Measurements from ENCODE around the gene PCCA. TPM values are rescaled to one million over a fixed set of nuclear protein-coding genes. Genes with fewer than 3 reads are reported as not detected.

Gene PCCA
- total RNA-seq, 2 donors from 2014 or later = 52.7 to 66.4 TPM

DNA sequence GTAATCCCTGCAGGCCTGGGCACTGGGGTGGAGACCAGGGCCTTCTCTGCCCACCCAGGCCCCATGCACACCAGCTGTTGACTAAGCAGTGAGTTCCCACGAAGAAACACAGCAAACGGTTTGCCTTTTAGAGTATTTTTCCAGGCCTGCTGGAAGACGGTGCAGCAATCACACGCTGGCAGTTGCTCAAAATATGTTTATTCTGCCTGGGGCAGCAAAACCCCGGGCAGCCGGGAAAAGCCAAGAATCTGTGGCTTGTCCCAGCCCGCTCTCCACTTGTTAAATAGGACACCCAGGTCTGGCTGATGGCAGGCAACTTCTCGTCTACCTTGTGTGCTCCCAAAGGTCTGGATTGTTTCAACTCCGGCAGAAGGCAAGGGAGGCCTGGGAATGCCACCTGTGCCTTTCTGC is 458.9 kb downstream of the PCCA start:
- Histone ChIP-seq H3K4me3 (no peak overlapping the region), H3K36me3 (no peaks in the 10 kb centered on the region), H3K9me3 (no peaks in the 10 kb centered on the region), H3K4me1 (replicated peaks) (peaks cover 10% of the 10 kb centered on the region), H3K27me3 (replicated peaks; ENCODE audit: insufficient read depth) (no peaks in the 10 kb centered on the region), H3K27ac (peak overlapping the region; percentile 63 to 74)
- intact Hi-C loops (cut with DNase I) = no loop called here
- 17% methylated on average over 9 of the region's 9 CpGs for WGBS
- DNase-seq (ENCODE audit: low spot score) = peak; percentile 86
- TF ChIP-seq POLR2A (IDR thresholded peaks at IDR 0.05) (no peak), POLR2AphosphoS5 (IDR thresholded peaks at IDR 0.05) (peak; percentile 84)
- TF ChIP-seq, protein P1, sequence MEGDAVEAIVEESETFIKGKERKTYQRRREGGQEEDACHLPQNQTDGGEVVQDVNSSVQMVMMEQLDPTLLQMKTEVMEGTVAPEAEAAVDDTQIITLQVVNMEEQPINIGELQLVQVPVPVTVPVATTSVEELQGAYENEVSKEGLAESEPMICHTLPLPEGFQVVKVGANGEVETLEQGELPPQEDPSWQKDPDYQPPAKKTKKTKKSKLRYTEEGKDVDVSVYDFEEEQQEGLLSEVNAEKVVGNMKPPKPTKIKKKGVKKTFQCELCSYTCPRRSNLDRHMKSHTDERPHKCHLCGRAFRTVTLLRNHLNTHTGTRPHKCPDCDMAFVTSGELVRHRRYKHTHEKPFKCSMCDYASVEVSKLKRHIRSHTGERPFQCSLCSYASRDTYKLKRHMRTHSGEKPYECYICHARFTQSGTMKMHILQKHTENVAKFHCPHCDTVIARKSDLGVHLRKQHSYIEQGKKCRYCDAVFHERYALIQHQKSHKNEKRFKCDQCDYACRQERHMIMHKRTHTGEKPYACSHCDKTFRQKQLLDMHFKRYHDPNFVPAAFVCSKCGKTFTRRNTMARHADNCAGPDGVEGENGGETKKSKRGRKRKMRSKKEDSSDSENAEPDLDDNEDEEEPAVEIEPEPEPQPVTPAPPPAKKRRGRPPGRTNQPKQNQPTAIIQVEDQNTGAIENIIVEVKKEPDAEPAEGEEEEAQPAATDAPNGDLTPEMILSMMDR (IDR thresholded peaks at IDR 0.05) = no peak

- H3K27me3 ChIP-seq (replicated peaks; ENCODE audit: insufficient read depth) = no peaks in the 10 kb centered on the region
- H3K9me3 ChIP-seq = no peaks in the 10 kb centered on the region
- no peak for TF ChIP-seq POLR2A (IDR thresholded peaks at IDR 0.05)
- no peak for TF ChIP-seq POLR2AphosphoS5 (IDR thresholded peaks at IDR 0.05)
- TF ChIP-seq, protein P1 (IDR thresholded peaks at IDR 0.05) = no peak
- WGBS = 80% methylated on average over 9 of the region's 9 CpGs
- H3K27ac ChIP-seq = peak overlapping the region in 1 of 2 donors; percentile 74
- peaks cover 10% of the 10 kb centered on the region for H3K4me1 ChIP-seq (replicated peaks)
- H3K4me3 ChIP-seq = no peak overlapping the region
- H3K36me3 ChIP-seq = no peaks in the 10 kb centered on the region
- intact Hi-C loops (cut with DNase I) = no loop called here
- DNase-seq (ENCODE audit: low spot score) = no peak
These were observed 460.4 kb downstream of the PCCA start for GRCh38 chr13:100549316-100549715.

GRCh38 chr13:100552755-100553154 is 463.9 kb downstream of the PCCA start:
- H3K9me3 ChIP-seq = no peaks in the 10 kb centered on the region
- intact Hi-C loops (cut with DNase I) = no loop called here
- H3K4me3 ChIP-seq = no peak overlapping the region
- no peak overlapping the region for H3K27ac ChIP-seq
- no peaks in the 10 kb centered on the region for H3K27me3 ChIP-seq (replicated peaks; ENCODE audit: insufficient read depth)
- no peaks in the 10 kb centered on the region for H3K4me1 ChIP-seq (replicated peaks)
- TF ChIP-seq POLR2A (IDR thresholded peaks at IDR 0.05) = no peak
- TF ChIP-seq POLR2AphosphoS5 (IDR thresholded peaks at IDR 0.05) = no peak
- TF ChIP-seq, protein P1 (IDR thresholded peaks at IDR 0.05) = no peak
- no peak for DNase-seq (ENCODE audit: low spot score)
- 93% methylated on average over 11 of the region's 11 CpGs for WGBS
- no peaks in the 10 kb centered on the region for H3K36me3 ChIP-seq

DNA sequence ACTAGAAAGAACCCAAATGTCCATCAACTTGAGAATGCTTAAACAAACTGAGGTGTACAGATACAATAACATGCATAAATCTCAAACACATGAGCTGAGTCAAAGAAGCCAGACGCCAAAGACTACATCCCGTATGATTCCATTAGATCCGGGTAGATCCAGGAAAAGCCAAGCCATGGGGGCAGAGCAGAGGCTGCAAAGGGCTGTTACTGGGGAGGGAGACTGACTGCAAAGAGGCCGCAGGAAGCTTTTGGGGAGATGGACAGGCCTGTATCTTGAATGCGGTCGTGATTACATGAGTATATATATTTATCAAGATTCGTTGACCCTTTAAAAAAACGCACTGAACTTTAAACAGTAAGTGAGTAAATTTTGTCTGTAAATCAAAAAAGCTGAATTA is 471.0 kb downstream of the PCCA start:
- no peaks in the 10 kb centered on the region for H3K27me3 ChIP-seq (replicated peaks; ENCODE audit: insufficient read depth)
- H3K36me3 ChIP-seq = no peaks in the 10 kb centered on the region
- intact Hi-C loops (cut with DNase I) = no loop called here
- TF ChIP-seq, protein P1 (IDR thresholded peaks at IDR 0.05) = no peak
- TF ChIP-seq POLR2AphosphoS5 (IDR thresholded peaks at IDR 0.05) (no peak), POLR2A (IDR thresholded peaks at IDR 0.05) (no peak)
- H3K27ac ChIP-seq = peak overlapping the region in 1 of 2 donors; percentile 38
- DNase-seq (ENCODE audit: low spot score) = no peak
- no peak overlapping the region for H3K4me3 ChIP-seq
- 89% methylated on average over 8 of the region's 8 CpGs for WGBS
- no peaks in the 10 kb centered on the region for H3K9me3 ChIP-seq
- H3K4me1 ChIP-seq (replicated peaks) = no peaks in the 10 kb centered on the region

GRCh38 chr13:100560498-100561157 is 471.7 kb downstream of the PCCA start:
- 76% methylated on average over 15 of the region's 15 CpGs for WGBS
- no peaks in the 10 kb centered on the region for H3K27me3 ChIP-seq (replicated peaks; ENCODE audit: insufficient read depth)
- intact Hi-C loops (cut with DNase I) = no loop called here
- H3K27ac ChIP-seq = peak overlapping the region in 1 of 2 donors; percentile 38
- no peaks in the 10 kb centered on the region for H3K36me3 ChIP-seq
- no peak overlapping the region for H3K4me3 ChIP-seq
- no peak for DNase-seq (ENCODE audit: low spot score)
- no peak for TF ChIP-seq POLR2A (IDR thresholded peaks at IDR 0.05)
- TF ChIP-seq POLR2AphosphoS5 (IDR thresholded peaks at IDR 0.05) = peak; percentile 39
- H3K4me1 ChIP-seq (replicated peaks) = no peaks in the 10 kb centered on the region
- H3K9me3 ChIP-seq = no peaks in the 10 kb centered on the region

All from prostate gland (tissue), 2 donors.